ENCODE results near the gene NOC3L.

The NOC3L gene

DNA sequence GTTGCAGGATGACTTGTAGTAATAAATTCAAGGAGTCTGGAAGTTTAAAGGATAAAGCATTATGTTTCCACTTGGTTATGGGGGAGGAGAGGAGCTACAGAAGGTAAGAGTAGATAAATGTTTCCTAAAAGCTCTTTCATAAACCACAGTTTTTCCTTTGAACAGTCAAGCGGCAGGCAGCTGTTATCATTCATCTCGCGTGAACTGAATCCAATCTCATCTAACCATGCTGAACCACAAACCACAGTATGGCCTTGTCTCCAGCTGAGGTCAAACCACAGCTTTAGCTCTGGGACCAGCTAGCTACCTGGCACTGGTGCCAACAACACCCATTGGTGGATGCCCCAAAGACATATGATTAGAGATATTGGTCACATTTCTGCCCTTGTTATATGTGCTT, 63.3 kb downstream of the NOC3L start:
- DNase-seq: no peak

- no peak for DNase-seq
These were observed 68.6 kb downstream of the NOC3L start for GRCh38 chr10:94294168-94294567.

DNA sequence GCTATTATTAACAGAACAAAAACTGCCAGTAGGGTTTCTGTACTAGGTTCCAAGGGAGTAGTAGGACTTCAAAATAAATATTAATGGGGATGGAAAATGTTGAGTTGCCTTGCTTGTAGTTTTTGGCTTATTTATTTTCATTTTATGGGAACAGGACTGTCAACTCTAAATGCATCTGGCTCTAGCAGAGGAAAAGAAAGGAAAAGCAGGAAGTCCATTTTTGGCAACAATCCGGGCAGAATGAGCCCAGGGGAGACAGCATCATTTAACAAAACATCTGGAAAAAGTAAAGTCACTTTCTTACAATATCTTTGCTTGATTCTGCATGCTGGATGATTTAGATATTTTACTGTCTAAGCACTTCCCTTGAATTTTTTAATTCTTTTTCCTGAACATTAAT, 69.4 kb downstream of the NOC3L start:
- no peak for DNase-seq

GRCh38 chr10:94292434-94293090, 70.2 kb downstream of the NOC3L start:
- no peak for DNase-seq

GRCh38 chr10:94288361-94289101, 74.2 kb downstream of the NOC3L start:
- no peak for DNase-seq

GRCh38 chr10:94287336-94287735, 75.4 kb downstream of the NOC3L start:
- DNase-seq: no peak

GRCh38 chr10:94286901-94287300, 75.8 kb downstream of the NOC3L start:
- no peak for DNase-seq

GRCh38 chr10:94285271-94285670, 77.5 kb downstream of the NOC3L start:
- no peak for DNase-seq
